Small intestine (tissue), 7 donors: ENCODE data around the gene ZC3HAV1L. TPM values are rescaled to one million over a fixed set of nuclear protein-coding genes. Genes with fewer than 3 reads are reported as not detected.
"Not testable (repeated sequence)": the region's sequence is repeated elsewhere in the genome, so short reads cannot be mapped to it uniquely, and the experiment has no call there.

ENCODE experiments used
- DNase-seq, 2 donors: peaks; one replicate each; pipeline versions ENCODE4 v3.0.0 to v3.0.0-alpha.2; 2013
- FAIRE-seq: peaks from 2 replicates; lab custom pipeline; 2012; peaks lifted over from hg19 to GRCh38; lab: Jason Lieb, UNC
- H3K27ac ChIP-seq, 3 donors: one replicate each; pipeline ENCODE4 v1.5.1; 2013; ENCODE audit warnings: low read length in 2 of 3, mild to moderate bottlenecking in 2 of 3, control low read depth in 1 of 3, inconsistent platforms in 1 of 3, low read depth in 1 of 3, moderate library complexity in 1 of 3
- H3K27me3 ChIP-seq, 3 donors: one replicate each; pipeline ENCODE4 v1.6.1; 2013; ENCODE audit warnings: low read length in 3 of 3, inconsistent platforms in 1 of 3; ENCODE audit not compliant: control insufficient read depth in 3 of 3, insufficient read depth in 3 of 3
- H3K36me3 ChIP-seq, 3 donors: one replicate each; pipeline ENCODE4 v1.6.1; 2013; ENCODE audit warnings: low read length in 3 of 3, inconsistent platforms in 1 of 3, low read depth in 1 of 3, mild to moderate bottlenecking in 1 of 3, moderate library complexity in 1 of 3; ENCODE audit not compliant: control insufficient read depth in 3 of 3, insufficient read depth in 2 of 3
- H3K4me1 ChIP-seq, 3 donors: one replicate each; pipeline ENCODE4 v1.6.1; 2013; ENCODE audit warnings: low read length in 2 of 3, inconsistent platforms in 1 of 3, low read depth in 1 of 3, mild to moderate bottlenecking in 1 of 3, moderate library complexity in 1 of 3; ENCODE audit not compliant: control insufficient read depth in 3 of 3, insufficient read depth in 2 of 3
- H3K4me3 ChIP-seq, 3 donors: one replicate each; pipeline ENCODE4 v1.5.1; 2013; ENCODE audit warnings: low read length in 3 of 3, control low read depth in 1 of 3, inconsistent platforms in 1 of 3, low read depth in 1 of 3, mild to moderate bottlenecking in 1 of 3, moderate library complexity in 1 of 3
- H3K9me3 ChIP-seq, 2 donors: one replicate each; pipeline ENCODE4 v1.6.1; 2013; ENCODE audit warnings: low read depth in 1 of 2, low read length in 1 of 2; ENCODE audit not compliant: control insufficient read depth in 2 of 2, insufficient read depth in 1 of 2
- WGBS, 3 donors: extraction: QIAGEN DNeasy Blood & Tissue Kit; methylation state at CpG; one replicate each; pipeline ENCODE4 v1.1.7; 2013; 5-methylcytosine and 5-hydroxymethylcytosine counted together
- polyA plus RNA-seq, 4 donors: library from polyadenylated mRNA; stranded (reverse) in 3 of 4; unstranded in 1 of 4; fragments of 200-250 nt in 3 of 4; fragments of 120-200 nt in 1 of 4; gene quantifications; one replicate each; pipeline versions ENCODE4 v1.2.1 to v1.2.3, GENCODE V29; 2013
- donor health status: healthy with polysubstance abuse.
- donor health status: control.
- donor health status: control.
- donor health status: Bipolar disorder and iron deficiency.
- donor health status: healthy.

ZC3HAV1L gene
- polyA plus RNA-seq, 4 donors = 1.7 to 10.7 TPM; not detected in 2

DNA sequence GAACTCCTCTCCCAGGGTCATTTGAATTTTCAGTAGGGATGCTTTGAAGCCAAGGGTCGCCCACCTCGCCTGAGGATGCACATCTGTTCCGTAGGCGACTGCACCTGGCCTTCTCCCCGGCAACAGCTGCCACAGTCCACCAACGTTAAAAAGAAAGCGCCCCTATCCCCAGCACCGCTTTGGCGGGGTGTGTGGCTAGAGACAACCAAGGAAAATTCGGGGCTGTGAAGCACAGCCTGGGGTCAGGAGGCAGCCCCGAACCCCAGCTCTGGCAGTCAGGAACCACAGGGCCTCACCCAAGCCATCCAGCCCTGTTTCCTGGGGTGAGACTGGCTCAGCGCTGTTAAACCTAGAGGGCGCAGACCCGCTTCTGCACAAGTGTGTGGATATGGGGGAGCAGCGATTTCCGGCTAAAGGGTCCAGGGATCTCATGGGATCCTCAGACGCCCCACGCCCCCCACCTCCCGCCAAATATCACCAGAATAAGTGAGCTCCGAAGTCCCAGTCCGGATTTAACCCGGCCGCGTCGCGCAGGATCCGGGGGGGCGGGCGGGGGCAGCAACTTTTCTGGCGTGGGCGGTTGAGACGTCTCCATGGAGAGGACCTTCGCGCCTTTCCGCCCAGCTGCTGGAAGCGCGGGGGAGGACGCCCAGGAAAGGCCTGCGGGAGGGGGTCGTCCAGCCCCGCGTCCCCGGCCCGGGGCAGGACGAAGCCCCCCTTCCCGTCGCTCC, 822 bp downstream of the ZC3HAV1L start:
- peak overlapping the region in 1 of 3 donors; percentile 83 for H3K27ac ChIP-seq
- H3K4me3 ChIP-seq = peak overlapping the region; percentile 58 to 76 (median 68)
- peak; percentile 35 to 69 for DNase-seq
- H3K4me1 ChIP-seq = peaks cover 0 to 7% (median 3%) of the 10 kb centered on the region in 3 donors
- no peaks in the 10 kb centered on the region for H3K9me3 ChIP-seq
- FAIRE-seq = no peak
- 3 to 9% (median 6%) methylated on average over 34 to 47 of the region's 47 CpGs for WGBS, 3 donors
- no peaks in the 10 kb centered on the region for H3K27me3 ChIP-seq
- H3K36me3 ChIP-seq = peaks cover 0 to 33% (median 0%) of the 10 kb centered on the region in 3 donors

DNA sequence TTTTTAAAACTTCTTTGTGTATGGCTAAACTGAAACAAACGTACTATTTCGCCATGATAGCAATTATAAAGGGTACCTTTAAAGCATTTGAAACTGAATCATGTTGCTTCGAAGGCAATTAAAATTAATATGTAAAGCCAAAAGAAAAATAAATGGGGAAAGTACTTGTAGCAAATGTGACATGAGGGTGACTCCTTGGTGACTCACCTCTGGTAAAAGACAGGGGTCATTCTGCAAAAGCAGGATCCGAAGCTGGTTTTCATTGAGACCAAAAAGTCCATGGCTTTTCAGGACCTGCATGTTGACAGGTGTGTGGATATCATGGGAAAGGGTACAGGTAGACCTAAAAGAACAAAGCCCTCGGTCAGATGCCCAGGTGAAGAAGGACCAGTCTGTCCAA, 1.5 kb downstream of the ZC3HAV1L start:
- WGBS, 3 donors = 87 to 92% (median 87%) methylated on average over 5 of the region's 5 CpGs
- no peak for FAIRE-seq
- H3K4me3 ChIP-seq = peak overlapping the region in 1 of 3 donors; percentile 58

DNA sequence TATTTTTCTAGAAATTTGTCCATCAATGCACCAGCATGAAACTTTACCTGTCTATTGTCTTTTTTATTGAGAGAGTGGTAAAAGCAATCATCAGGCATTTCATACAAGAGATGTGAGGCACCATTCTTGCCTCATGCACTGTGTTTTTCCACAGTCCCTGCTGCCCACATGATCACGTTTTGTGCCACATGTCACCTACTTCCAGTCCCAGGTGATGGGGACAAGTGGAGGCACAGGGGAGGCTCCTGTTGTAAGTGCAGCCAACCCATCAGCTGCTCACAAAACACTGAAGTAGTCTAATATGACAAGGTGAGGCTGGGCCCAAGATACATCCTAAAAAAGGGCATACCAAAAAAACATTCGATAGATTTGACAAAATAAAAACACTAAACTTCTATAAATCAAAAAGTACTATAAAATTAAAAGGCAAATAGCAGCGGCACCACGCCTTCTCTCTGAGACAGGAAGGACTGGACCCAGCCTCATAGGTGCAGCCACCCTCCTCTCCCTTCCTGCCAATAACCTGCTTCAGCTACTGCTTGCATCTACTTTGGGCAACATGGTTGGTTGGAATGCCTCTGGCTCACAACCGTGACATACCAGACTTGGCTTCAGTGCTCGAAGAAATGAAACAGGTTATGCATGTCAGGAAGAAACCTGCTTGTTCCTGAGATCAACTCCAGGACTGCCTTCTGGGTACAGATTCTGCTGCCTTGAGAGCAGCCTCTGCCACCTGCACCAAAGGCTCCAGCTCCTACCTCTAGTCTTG, 2.3 kb downstream of the ZC3HAV1L start:
- H3K4me1 ChIP-seq = peaks cover 0 to 7% (median 3%) of the 10 kb centered on the region in 3 donors
- FAIRE-seq (no peak), DNase-seq (no peak)
- H3K36me3 ChIP-seq = peaks cover 0 to 43% (median under 1%) of the 10 kb centered on the region in 3 donors
- no peaks in the 10 kb centered on the region for H3K9me3 ChIP-seq
- no peak overlapping the region for H3K4me3 ChIP-seq
- H3K27me3 ChIP-seq = no peaks in the 10 kb centered on the region
- 86 to 92% (median 88%) methylated on average over 6 of the region's 6 CpGs for whole genome bisulfite sequencing, 3 donors
- no peak overlapping the region for H3K27ac ChIP-seq

More for the DNA sequence above, 1.5 kb downstream of the ZC3HAV1L start:
- no peak overlapping the region for H3K27ac ChIP-seq
- peaks cover 0 to 7% (median 3%) of the 10 kb centered on the region in 3 donors for H3K4me1 ChIP-seq
- H3K36me3 ChIP-seq = peaks cover 0 to 39% (median 0%) of the 10 kb centered on the region in 3 donors
- H3K9me3 ChIP-seq = no peaks in the 10 kb centered on the region
- no peak for DNase-seq
- H3K27me3 ChIP-seq = no peaks in the 10 kb centered on the region

DNA sequence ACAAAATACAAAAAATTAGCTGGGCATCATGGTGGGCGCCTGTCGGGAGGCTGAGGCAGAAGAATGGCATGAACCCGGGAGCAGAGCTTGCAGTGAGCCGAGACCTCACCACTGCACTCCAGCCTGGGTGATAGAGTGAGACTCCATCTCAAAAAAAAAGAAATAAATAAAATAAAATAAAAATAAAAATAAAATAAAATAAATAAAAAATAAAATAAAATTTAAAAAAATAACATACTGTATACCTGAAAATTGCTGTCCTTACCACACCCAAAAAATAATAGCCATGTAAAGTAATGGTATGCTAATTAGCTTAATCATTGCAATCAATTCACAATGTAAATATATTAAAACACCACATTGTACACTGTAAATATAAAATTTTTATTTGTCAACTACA, 3.4 kb downstream of the ZC3HAV1L start:
- Histone ChIP-seq H3K9me3 (no peaks in the 10 kb centered on the region), H3K4me3 (no peak overlapping the region), H3K36me3 (peaks cover 0 to 48% (median 6%) of the 10 kb centered on the region in 3 donors), H3K27me3 (no peaks in the 10 kb centered on the region), H3K27ac (no peak overlapping the region), H3K4me1 (peaks cover 0 to 7% (median 3%) of the 10 kb centered on the region in 3 donors)
- FAIRE-seq (no peak), DNase-seq (no peak)
- WGBS, 3 donors = 85 to 98% (median 95%) methylated on average over 4 of the region's 4 CpGs

DNA sequence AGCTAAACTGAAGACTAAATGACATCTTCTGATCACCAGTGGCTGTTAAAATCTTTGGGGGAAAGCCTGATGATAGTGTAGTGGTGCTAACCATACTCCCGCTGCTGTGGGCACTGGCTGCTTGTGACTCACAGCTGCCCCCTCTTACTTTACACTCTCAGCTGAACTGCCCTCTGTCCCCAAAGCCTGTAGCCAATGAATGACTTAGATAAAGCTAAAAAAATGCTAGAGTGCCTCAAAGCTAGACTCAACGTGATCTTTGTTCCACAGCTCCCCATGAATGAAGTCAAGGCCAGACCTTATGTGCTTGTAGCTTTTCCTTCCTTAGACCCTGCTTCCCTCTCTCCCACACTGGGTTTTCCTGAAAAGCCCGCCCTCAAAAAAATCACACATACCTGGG, 6.5 kb downstream of the ZC3HAV1L start:
- Histone ChIP-seq H3K36me3 (peaks cover 0 to 63% (median 6%) of the 10 kb centered on the region in 3 donors), H3K27me3 (no peaks in the 10 kb centered on the region), H3K4me3 (no peak overlapping the region), H3K4me1 (no peaks in the 10 kb centered on the region), H3K9me3 (no peaks in the 10 kb centered on the region), H3K27ac (no peak overlapping the region)
- no peak for DNase-seq
- FAIRE-seq = no peak
- WGBS, 3 donors = 86 to 89% (median 88%) methylated on average over 3 of the region's 3 CpGs

DNA sequence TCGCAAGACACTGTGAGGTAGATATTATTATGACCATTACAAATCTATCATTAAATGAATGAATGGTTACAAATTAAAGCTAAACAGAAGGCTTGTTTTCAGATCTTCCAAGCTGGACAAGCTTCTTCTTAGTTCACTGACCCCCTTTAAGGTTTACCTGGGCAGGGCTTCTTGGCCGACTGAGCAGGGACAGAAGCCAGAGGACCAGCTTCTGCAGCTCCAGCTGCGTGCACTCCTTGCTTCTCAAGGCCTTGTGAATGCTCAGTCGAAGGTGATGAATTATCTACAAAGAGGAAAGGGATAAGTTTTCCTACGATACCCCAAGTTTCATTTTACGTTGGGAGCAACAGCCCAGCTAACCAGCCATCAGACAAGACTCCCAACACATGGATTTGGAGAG, 9.3 kb downstream of the ZC3HAV1L start:
- Histone ChIP-seq H3K4me1 (no peaks in the 10 kb centered on the region), H3K4me3 (no peak overlapping the region), H3K27me3 (no peaks in the 10 kb centered on the region), H3K36me3 (peaks cover 0 to 52% (median 8%) of the 10 kb centered on the region in 3 donors), H3K9me3 (no peaks in the 10 kb centered on the region), H3K27ac (no peak overlapping the region)
- FAIRE-seq = no peak
- 89 to 92% (median 91%) methylated on average over 6 of the region's 6 CpGs for WGBS, 3 donors
- DNase-seq = no peak

DNA sequence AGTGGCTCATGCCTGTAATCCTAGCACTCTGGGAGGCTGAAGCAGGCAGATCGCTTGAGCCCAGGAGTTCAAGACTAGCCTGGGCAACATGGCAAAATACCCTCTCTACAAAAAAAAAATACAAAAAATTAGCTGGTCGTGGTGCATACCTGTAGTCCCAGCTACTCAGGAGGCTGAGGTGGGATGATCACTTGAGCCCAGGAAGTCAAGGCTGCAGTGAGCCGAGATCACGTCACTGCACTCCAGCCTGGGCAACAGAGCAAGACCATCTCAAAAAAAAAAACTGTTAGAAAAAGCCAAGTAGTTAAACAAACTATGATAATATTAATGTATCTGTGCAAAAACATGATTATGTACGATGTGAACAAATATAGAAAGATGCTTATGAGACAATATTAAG, 10.0 kb downstream of the ZC3HAV1L start:
- peaks cover 0 to 47% (median 8%) of the 10 kb centered on the region in 3 donors for H3K36me3 ChIP-seq
- 91 to 92% (median 92%) methylated on average over 5 of the region's 5 CpGs for WGBS, 3 donors
- H3K9me3 ChIP-seq, H3K4me3 ChIP-seq, H3K27ac ChIP-seq, DNase-seq, H3K4me1 ChIP-seq, H3K27me3 ChIP-seq, FAIRE-seq: not testable (repeated sequence)

DNA sequence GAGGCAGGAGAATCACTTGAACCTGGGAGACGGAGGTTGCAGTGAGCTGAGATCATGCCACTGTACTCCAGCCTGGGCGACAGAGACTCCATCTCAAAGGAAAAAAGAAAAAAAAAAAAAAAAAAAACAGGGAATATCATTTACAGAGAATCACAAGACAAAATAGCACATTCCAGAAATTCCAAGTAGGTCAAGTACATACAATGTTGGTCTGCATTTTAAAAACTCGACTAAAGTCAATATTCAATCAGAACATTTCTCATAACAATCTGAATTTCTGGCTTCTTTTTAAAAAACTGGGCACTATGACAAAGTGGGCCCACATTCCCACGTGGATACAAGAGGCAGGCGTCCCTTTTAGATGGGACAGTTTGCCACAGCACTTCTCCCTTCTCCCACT, 12.8 kb downstream of the ZC3HAV1L start:
- Histone ChIP-seq H3K27me3 (no peaks in the 10 kb centered on the region), H3K9me3 (no peaks in the 10 kb centered on the region), H3K4me1 (peaks cover 0 to 4% (median 0%) of the 10 kb centered on the region in 3 donors), H3K27ac (no peak overlapping the region), H3K36me3 (peaks cover 0 to 35% (median 4%) of the 10 kb centered on the region in 3 donors), H3K4me3 (no peak overlapping the region)
- WGBS, 3 donors = 81 to 93% (median 88%) methylated on average over 5 of the region's 5 CpGs
- DNase-seq (no peak), FAIRE-seq (no peak)
